ENCODE results near the gene PYCR2.
"Not testable (repeated sequence)": the region's sequence is repeated elsewhere in the genome, so short reads cannot be mapped to it uniquely, and the experiment has no call there.

Gene PYCR2

DNA sequence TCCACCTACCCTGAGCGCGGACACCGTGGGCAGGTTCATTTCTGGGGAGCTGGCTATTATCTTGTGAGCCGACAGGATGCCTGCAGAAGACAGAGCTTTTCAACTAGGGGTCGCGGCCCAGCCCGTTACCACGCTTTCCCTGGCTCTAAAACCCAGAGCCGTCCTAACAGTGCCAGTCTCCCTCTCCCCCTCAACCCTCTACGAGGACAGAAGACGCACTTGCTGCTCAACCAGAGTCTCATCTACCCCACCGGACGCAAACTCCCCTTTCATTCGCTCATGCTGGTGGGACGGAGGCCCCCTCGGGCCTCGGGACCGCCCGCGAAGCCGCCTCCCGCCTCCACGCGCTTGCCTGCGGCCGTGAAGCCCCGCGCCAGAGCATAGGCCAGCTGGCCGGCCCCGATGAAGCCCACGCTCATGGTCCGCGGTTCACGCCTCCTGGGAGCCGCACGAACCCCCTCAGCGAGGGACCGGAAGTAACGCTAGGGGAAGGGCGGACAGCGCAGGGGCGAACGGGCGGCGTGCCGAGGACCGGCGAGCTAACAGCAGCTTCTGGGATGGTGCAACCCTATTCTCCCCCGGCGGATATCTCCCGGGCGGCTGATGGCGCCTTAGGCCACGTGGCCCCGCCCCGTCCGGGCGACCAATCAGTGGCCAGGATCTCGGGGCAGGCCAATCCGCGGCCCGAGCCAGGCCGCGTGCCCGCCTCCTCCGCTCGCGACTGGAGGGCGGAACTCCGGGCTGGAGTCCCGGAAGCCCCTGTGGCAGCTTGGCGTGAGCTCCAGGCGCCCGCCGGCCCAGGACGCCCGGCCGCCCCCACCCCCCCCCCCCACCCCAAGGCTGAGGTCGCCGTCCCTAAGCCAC is at the start of gene PYCR2:
TSS of gene PYCR2 (minus strand) at position 559 of the 864 bp plus-strand sequence. CDS start at position 419, 140 bp downstream.
- no peaks in the 10 kb centered on the region for H3K27me3 ChIP-seq (ENCODE audit: control insufficient read depth in 1 of 2, insufficient read depth in 2 of 2, low read length in 2 of 2)
- H3K4me1 ChIP-seq (ENCODE audit: insufficient read depth, low read length) = peaks cover 14% of the 10 kb centered on the region
- H3K4me3 ChIP-seq (ENCODE audit: low read depth in 1 of 2, low read length in 2 of 2) = peak within 1 kb of the TSS; percentile 95 to 97
- peak within 1 kb of the TSS; percentile 97 for H3K27ac ChIP-seq (ENCODE audit: low read depth, low read length)
- no peaks in the 10 kb centered on the region for H3K9me3 ChIP-seq (ENCODE audit: low read length)
- peaks cover 7% of the 10 kb centered on the region for H3K36me3 ChIP-seq (ENCODE audit: insufficient read depth, low read length)
- H3K9ac ChIP-seq (ENCODE audit: low read length) = peak within 1 kb of the TSS; percentile 93

DNA sequence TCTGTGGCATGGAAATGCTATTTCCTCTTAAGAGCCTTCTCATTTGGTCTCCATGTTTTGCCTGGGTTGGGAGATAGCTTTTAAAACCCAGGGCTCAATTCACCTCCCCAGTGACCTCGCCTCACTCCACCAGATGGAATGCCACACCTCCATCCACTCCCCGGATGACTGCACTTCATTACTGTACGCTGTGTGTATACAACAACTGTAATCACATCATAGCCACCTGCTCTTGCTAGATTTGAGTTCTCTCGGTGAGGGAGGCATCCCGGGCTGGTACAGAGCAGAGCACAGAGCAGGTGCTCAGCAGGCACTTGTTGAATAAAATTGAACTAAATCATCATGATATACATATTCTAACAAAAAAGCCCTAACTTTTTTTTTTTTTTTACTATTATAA is 49.1 kb upstream of the PYCR2 start:
- no peaks in the 10 kb centered on the region for H3K9me3 ChIP-seq (ENCODE audit: low read length)
- no peak overlapping the region for H3K9ac ChIP-seq (ENCODE audit: low read length)
- no peak overlapping the region for H3K27ac ChIP-seq (ENCODE audit: low read depth, low read length)
- no peaks in the 10 kb centered on the region for H3K36me3 ChIP-seq (ENCODE audit: insufficient read depth, low read length)
- peaks cover 4% of the 10 kb centered on the region for H3K4me1 ChIP-seq (ENCODE audit: insufficient read depth, low read length)
- H3K27me3 ChIP-seq (ENCODE audit: control insufficient read depth in 1 of 2, insufficient read depth in 2 of 2, low read length in 2 of 2) = no peaks in the 10 kb centered on the region
- no peak overlapping the region for H3K4me3 ChIP-seq (ENCODE audit: low read depth in 1 of 2, low read length in 2 of 2)

DNA sequence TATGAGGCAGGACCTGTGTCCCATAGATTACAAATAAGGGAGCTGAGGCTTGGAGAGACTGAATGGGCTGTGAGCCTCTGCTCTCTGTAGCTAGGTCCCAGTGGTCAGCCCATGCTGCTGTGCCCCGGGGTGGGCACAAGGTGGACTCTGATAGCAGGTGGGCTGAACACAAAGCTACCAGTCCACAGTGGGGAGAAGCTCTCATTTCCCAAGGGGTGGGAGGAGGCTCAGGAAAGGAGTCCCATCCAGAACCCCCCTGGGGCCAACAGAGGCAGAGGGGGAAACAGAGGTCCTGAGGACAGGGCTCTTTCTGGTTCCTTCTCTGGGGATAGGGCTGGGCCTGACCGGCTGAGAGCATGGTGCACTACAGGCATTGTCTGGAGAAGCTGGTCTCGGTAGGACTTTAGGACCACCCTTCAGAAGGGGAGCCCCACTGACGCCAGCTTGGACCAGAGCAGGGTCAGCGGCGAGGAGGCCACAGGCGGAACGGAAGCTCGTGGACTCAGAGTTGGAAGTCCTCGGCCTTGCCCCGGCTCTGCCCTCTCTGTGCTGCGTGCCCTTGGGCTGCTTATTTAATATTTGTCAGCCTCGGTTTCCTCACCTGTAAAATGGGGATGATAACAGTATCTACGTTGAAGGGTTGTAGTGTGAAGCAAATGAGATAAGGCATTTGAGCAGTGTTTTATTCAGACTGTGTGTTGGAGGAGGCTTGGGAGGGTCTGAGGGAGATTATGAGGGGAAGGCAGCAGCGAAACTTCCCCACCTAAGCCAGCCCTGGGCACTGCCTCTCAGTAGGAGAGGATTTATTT is 48.5 kb upstream of the PYCR2 start:
- Histone ChIP-seq H3K9me3 (ENCODE audit: low read length) (no peaks in the 10 kb centered on the region), H3K36me3 (ENCODE audit: insufficient read depth, low read length) (no peaks in the 10 kb centered on the region), H3K27me3 (ENCODE audit: control insufficient read depth in 1 of 2, insufficient read depth in 2 of 2, low read length in 2 of 2) (no peaks in the 10 kb centered on the region), H3K4me1 (ENCODE audit: insufficient read depth, low read length) (peaks cover 4% of the 10 kb centered on the region), H3K9ac (ENCODE audit: low read length) (no peak overlapping the region), H3K4me3 (ENCODE audit: low read depth in 1 of 2, low read length in 2 of 2) (no peak overlapping the region), H3K27ac (ENCODE audit: low read depth, low read length) (no peak overlapping the region)

DNA sequence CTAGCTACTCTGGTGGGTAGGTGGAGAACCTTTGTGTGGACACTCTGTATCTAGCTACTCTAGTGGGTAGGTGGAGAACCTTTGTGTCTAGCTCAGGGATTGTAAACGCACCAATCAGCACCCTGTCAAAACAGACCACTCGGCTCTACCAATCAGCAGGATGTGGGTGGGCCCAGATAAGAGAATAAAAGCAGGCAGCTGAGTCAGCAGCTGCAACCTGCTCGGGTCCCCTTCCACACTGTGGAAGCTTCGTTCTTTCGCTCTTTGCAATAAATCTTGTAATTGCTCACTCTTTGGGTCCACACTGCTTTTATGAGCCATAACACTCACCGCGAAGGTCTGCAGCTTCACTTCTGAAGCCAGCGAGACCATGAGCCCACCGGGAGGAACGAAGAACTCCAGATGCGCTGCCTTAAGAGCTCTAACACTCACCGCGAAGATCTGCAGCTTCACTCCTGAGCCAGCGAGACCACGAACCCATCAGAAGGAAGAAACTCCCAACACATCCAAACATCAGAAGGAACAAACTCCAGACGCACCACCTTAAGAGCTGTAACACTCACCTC is 46.6 kb upstream of the PYCR2 start:
- not testable (repeated sequence) for H3K4me1 ChIP-seq (ENCODE audit: insufficient read depth, low read length)

DNA sequence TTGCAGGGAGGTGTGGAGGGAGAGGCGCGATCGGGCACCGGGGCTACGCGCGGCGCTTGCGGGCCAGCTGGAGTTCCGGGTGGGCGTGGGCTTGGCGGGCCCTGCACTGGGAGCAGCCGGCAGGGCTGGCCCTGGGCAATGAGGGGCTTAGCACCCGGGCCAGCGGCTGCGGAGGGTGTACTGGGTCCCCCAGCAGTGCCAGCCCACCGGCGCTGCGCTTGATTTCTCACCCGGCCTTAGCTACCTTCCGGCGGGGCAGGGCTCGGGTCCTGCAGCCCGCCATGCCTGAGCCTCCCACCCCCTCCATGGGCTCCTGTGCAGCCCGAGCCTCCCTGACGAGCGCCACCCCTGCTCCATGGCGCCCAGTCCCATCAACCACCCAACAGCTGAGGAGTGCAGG is 45.7 kb upstream of the PYCR2 start:
- not testable (repeated sequence) for H3K27ac ChIP-seq (ENCODE audit: low read depth, low read length); H3K4me3 ChIP-seq (ENCODE audit: low read depth in 1 of 2, low read length in 2 of 2); H3K9ac ChIP-seq (ENCODE audit: low read length); H3K27me3 ChIP-seq (ENCODE audit: control insufficient read depth in 1 of 2, insufficient read depth in 2 of 2, low read length in 2 of 2); H3K36me3 ChIP-seq (ENCODE audit: insufficient read depth, low read length); H3K4me1 ChIP-seq (ENCODE audit: insufficient read depth, low read length); H3K9me3 ChIP-seq (ENCODE audit: low read length)

More for the DNA sequence above, 46.6 kb upstream of the PYCR2 start:
- not testable (repeated sequence) for H3K36me3 ChIP-seq (ENCODE audit: insufficient read depth, low read length); H3K9ac ChIP-seq (ENCODE audit: low read length); H3K9me3 ChIP-seq (ENCODE audit: low read length); H3K27me3 ChIP-seq (ENCODE audit: control insufficient read depth in 1 of 2, insufficient read depth in 2 of 2, low read length in 2 of 2); H3K27ac ChIP-seq (ENCODE audit: low read depth, low read length); H3K4me3 ChIP-seq (ENCODE audit: low read depth in 1 of 2, low read length in 2 of 2)

DNA sequence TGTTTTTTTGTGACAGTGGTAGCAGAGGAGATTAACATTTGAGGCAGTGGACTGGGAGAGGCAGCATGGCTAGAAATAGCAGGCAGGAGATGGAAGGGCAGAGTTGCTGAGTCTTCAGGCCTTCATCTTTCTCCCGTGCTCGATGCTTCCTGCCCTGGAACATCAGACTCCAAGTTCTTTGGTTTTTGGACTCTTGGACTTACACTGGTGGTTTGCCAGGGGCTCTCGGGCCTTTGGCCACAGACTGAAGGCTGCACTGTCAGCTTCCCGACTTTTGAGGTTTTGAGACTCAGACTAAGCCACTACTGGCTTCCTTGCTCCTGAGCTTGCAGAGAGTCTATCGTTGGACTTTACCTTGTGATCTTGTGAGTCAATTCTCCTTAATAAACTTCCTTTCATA is 41.2 kb upstream of the PYCR2 start:
- Histone ChIP-seq H3K27me3 (ENCODE audit: control insufficient read depth in 1 of 2, insufficient read depth in 2 of 2, low read length in 2 of 2) (peaks cover 0 to 4% of the 10 kb centered on the region in 2 donors), H3K4me3 (ENCODE audit: low read depth in 1 of 2, low read length in 2 of 2) (no peak overlapping the region), H3K27ac (ENCODE audit: low read depth, low read length) (no peak overlapping the region), H3K36me3 (ENCODE audit: insufficient read depth, low read length) (no peaks in the 10 kb centered on the region), H3K9me3 (ENCODE audit: low read length) (no peaks in the 10 kb centered on the region), H3K9ac (ENCODE audit: low read length) (no peak overlapping the region), H3K4me1 (ENCODE audit: insufficient read depth, low read length) (no peaks in the 10 kb centered on the region)

DNA sequence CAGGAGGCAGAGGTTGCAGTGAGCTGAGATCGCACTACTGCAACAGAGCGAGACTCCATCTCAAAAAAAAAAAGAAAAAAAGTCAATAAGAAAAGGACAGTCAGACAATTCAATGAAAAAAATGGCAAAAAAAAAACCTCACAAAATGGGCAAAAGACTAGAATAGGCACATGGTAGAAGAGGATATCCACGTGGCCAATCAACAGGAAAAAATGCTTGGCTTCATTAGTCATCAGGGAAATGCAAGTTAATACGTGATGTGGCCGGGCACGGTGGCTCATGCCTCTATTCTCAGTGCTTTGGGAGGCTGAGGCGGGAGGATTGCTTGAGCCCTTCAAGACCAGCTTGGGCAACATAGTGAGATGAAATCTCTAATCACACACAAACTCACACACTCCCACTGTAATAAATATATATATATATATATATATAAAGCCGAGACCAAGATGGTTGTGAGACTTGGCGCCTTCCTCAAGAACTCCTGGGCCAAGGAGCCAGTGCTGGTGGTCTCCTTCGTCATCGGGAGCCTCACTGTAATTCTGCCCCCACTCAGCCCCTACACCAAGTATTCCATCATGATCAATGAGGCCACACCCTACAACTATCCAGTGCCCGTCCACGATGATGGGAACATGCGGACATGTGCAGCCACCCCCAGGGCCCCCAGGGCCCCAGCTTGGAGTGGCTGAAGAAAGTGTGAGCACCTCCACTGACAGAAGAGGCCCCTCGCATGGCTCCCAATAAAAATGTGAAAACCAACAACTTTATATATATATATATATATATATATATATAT is 39.9 kb upstream of the PYCR2 start:
- Histone ChIP-seq H3K36me3 (ENCODE audit: insufficient read depth, low read length) (no peaks in the 10 kb centered on the region), H3K9ac (ENCODE audit: low read length) (no peak overlapping the region), H3K4me1 (ENCODE audit: insufficient read depth, low read length) (no peaks in the 10 kb centered on the region), H3K9me3 (ENCODE audit: low read length) (no peaks in the 10 kb centered on the region), H3K4me3 (ENCODE audit: low read depth in 1 of 2, low read length in 2 of 2) (no peak overlapping the region), H3K27ac (ENCODE audit: low read depth, low read length) (no peak overlapping the region), H3K27me3 (ENCODE audit: control insufficient read depth in 1 of 2, insufficient read depth in 2 of 2, low read length in 2 of 2) (peaks cover 0 to 4% of the 10 kb centered on the region in 2 donors)

DNA sequence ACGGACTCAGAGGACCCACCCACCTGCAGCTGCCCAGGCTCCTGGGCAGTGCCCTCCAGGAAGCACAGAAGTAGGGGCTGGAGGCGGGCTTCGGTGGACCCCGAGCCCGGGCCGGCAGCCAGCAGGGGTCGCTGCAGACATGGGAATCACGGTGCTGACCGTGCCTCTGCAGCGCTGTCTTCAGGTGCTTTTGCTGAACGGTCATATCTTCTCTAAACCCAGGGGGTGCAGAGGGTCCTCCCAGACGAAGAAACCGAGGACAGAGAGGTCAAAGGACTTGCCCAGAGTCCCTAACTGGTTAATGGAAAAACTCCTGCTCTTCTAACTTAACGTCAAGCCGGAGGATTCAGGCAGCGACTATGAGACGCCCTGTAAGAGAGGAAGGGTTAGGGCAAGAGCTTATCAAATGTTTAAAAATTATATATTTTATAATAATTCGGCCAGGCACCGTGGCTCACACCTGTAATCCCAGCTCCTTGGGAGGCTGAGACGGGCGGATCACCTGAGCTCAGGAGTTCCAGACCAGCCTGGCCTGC is 38.5 kb upstream of the PYCR2 start:
- H3K36me3 ChIP-seq (ENCODE audit: insufficient read depth, low read length) = no peaks in the 10 kb centered on the region
- no peak overlapping the region for H3K4me3 ChIP-seq (ENCODE audit: low read depth in 1 of 2, low read length in 2 of 2)

DNA sequence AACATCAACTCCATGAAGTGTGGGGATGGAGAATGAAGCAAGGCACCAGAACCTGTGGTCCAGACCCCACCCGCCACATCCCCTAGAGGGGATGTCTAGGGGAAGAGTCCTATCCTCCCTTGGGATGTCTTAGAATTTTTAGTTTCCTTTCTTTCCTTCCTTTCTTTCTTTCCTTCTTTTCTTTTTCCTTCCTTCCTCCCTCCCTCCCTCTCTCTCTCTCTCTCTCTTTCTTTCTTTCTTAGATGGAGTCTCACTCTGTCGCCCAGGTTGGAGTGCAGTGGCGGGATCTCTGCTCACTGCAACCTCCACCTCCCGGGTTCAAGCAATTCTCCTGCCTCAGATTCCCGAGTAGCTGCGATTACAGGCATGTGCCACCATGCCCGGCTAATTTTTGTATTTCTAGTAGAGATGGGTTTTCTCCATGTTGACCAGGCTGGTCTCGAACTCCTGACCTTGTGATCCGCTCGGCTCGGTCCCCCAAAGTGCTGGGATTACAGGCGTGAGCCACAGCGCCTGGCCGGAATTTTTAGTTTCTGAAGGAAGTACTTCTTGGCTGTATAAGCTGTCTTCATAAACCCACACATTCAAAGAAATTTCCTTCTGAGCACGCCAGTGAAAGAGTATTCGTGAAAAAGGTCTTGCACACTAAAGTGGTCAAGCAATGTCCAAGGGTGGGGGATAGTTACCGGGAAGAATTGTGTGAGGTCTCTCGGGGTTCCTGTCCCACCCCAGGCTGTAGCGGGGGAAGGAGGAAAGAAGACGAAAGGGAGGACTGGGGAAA is 37.8 kb upstream of the PYCR2 start:
- H3K27ac ChIP-seq (ENCODE audit: low read depth, low read length) = no peak overlapping the region
- H3K4me1 ChIP-seq (ENCODE audit: insufficient read depth, low read length) = no peaks in the 10 kb centered on the region
- H3K4me3 ChIP-seq (ENCODE audit: low read depth in 1 of 2, low read length in 2 of 2) = no peak overlapping the region
- no peaks in the 10 kb centered on the region for H3K36me3 ChIP-seq (ENCODE audit: insufficient read depth, low read length)
- no peak overlapping the region for H3K9ac ChIP-seq (ENCODE audit: low read length)
- no peaks in the 10 kb centered on the region for H3K9me3 ChIP-seq (ENCODE audit: low read length)
- H3K27me3 ChIP-seq (ENCODE audit: control insufficient read depth in 1 of 2, insufficient read depth in 2 of 2, low read length in 2 of 2) = peaks cover 0 to 4% of the 10 kb centered on the region in 2 donors

More for the DNA sequence above, 38.5 kb upstream of the PYCR2 start:
- Histone ChIP-seq H3K27ac (ENCODE audit: low read depth, low read length) (no peak overlapping the region), H3K9me3 (ENCODE audit: low read length) (no peaks in the 10 kb centered on the region), H3K4me1 (ENCODE audit: insufficient read depth, low read length) (no peaks in the 10 kb centered on the region), H3K27me3 (ENCODE audit: control insufficient read depth in 1 of 2, insufficient read depth in 2 of 2, low read length in 2 of 2) (peaks cover 0 to 4% of the 10 kb centered on the region in 2 donors), H3K9ac (ENCODE audit: low read length) (no peak overlapping the region)

DNA sequence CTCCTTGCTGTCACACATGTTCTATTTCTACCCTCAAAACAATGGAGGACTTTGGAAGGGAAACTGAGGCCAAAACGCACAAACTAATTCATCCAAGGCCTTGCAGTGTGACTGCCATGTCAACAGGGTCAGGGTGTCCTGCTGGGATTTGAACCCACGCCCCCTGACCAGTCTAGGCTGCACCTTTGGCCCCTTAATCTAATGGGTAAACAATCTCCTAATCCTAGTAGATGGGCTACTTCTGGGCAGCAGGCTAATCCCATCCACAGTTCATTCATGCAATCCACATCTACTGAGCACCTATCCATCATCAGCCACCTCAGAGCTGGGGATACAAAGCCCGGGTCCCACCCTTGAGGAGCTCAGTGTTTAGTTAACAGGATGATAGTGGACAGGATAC is 34.0 kb upstream of the PYCR2 start:
- no peak overlapping the region for H3K4me3 ChIP-seq (ENCODE audit: low read depth in 1 of 2, low read length in 2 of 2)
- H3K9me3 ChIP-seq (ENCODE audit: low read length) = no peaks in the 10 kb centered on the region
- no peak overlapping the region for H3K27ac ChIP-seq (ENCODE audit: low read depth, low read length)
- H3K27me3 ChIP-seq (ENCODE audit: control insufficient read depth in 1 of 2, insufficient read depth in 2 of 2, low read length in 2 of 2) = peaks cover 0 to 4% of the 10 kb centered on the region in 2 donors
- no peak overlapping the region for H3K9ac ChIP-seq (ENCODE audit: low read length)
- no peaks in the 10 kb centered on the region for H3K36me3 ChIP-seq (ENCODE audit: insufficient read depth, low read length)
- H3K4me1 ChIP-seq (ENCODE audit: insufficient read depth, low read length) = no peaks in the 10 kb centered on the region

All from muscle layer of colon (tissue), 2 donors.